Gastrocnemius medialis (tissue), 4 donors: ENCODE results near the gene KLHL29.

Experiments
- POLR2A ChIP-seq, 2 donors: fragments of 450-650 bp; IDR thresholded peaks; one replicate each; pipeline ENCODE4 v1.6.1; 2017; ENCODE audit warnings: antibody characterized with exemption in 2 of 2, mild to moderate bottlenecking in 2 of 2, moderate library complexity in 2 of 2
- TF ChIP-seq, protein P1 (sequence below), 5 experiments: fragments of 450-650 bp in 3 of 5; fragments of 200-600 bp in 2 of 5; sonication (generic) in 2 of 5; IDR thresholded peaks in 4 of 5; conservative IDR thresholded peaks in 1 of 5; 1 replicate in 4 of 5; 2 replicates in 1 of 5; pipeline ENCODE4 v1.5.1; 2016 to 2019; ENCODE audit warnings: antibody characterized with exemption in 5 of 5, mild to moderate bottlenecking in 3 of 5, moderate library complexity in 3 of 5

DNA sequence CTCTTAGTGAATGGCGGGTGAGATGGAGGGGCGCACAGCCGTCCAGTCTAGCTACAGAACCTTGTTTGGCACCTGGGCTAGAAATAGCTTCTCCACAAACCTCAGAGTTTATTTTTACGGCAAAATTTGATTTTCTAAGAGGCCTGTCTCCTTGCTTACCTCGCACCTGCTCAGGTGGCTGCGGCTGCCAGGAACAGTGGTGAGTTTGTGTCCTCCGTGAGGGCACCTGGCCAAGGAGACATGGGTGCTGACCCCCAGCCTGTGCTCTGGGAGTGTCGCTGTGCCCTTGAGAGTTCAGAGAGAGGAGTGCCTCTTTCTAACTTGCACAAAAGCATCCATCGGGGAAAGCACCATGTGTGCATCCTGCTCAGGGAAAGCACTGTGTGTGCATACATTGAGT lies 97.2 kb downstream of the KLHL29 start:
- no peak for TF ChIP-seq POLR2A (IDR thresholded peaks at IDR 0.05)
- TF ChIP-seq, protein P1, sequence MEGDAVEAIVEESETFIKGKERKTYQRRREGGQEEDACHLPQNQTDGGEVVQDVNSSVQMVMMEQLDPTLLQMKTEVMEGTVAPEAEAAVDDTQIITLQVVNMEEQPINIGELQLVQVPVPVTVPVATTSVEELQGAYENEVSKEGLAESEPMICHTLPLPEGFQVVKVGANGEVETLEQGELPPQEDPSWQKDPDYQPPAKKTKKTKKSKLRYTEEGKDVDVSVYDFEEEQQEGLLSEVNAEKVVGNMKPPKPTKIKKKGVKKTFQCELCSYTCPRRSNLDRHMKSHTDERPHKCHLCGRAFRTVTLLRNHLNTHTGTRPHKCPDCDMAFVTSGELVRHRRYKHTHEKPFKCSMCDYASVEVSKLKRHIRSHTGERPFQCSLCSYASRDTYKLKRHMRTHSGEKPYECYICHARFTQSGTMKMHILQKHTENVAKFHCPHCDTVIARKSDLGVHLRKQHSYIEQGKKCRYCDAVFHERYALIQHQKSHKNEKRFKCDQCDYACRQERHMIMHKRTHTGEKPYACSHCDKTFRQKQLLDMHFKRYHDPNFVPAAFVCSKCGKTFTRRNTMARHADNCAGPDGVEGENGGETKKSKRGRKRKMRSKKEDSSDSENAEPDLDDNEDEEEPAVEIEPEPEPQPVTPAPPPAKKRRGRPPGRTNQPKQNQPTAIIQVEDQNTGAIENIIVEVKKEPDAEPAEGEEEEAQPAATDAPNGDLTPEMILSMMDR (IDR thresholded peaks at IDR 0.05 in 4 of 5, conservative IDR thresholded peaks at IDR 0.05 in 1 of 5), result no peak
